COLO668 (cell line): Measurements from ENCODE around the gene PON3.

ENCODE experiments used
- DNase-seq: peaks from one replicate; lab custom pipeline; 2025; ENCODE audit not compliant: unreplicated experiment; lab: John Stamatoyannopoulos, UW

Gene PON3

DNA sequence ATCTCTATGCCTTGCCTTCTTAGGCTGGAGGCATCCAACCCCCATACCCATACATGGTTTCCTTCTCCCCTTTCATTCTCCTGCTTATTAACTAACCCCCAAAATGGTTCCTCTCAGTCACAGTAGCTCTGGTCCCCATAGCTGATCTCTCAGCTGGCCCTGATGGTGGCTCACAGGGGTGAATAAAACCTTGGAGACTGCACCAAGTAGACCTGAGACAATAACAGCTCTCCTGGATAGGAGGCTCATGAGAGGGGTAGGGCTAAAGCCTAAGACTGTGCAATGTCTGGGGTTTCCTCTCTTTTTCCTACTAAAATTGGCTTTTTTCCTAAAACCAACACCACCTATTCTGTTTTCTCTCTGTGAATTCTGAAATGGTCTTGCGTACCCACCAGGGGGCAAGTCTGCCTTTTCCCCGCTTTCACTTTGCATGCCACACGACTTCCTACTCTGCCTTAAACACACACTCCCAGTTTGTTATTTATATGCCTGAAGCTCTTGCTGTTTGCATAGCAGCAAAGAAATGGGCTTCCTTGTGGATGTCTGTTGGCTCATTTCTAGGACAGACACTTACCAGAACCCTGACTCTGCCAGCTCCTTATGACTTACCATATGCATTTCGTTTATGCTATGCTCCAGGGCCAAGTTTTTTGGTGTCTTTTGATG, 53.4 kb downstream of the PON3 start:
- DNase-seq: no peak

DNA sequence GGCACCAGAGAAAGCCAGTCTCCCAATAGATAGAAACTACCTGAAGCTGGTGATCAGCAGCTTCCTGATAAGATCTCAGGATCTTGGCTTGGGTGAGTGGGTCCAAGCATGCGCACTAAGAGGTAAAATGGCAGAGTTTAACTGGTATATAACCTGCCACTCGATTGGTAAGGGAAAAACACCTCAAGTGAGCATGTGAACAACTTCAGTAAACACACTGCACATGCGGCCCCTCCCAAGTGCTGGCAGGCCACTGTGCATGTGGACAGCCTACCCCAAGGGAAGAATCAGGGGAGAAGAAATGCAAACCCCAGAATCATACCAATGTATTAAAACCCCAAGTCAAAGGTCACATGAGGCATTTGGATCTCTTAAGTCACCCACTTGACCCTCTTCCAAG, 54.1 kb downstream of the PON3 start:
- DNase-seq: no peak

DNA sequence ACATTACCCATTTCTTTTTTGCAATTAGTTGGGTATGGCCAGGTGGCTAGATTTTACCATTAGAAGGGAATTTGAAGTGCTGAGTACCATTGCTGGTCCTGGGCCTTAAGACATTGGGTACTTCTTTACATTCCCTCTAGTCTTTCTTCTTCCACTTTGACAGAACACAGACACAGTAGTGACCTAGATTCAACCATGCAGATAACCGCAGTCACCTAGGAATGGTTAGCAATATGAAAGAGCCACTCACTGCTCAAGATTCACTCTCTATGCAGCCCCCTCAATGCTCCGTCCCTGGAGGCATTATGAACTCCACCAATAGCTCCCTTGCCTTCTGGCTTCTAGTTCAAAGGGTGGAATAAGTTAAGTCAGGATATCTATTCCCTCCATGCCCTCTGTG, 55.7 kb downstream of the PON3 start:
- DNase-seq: no peak

DNA sequence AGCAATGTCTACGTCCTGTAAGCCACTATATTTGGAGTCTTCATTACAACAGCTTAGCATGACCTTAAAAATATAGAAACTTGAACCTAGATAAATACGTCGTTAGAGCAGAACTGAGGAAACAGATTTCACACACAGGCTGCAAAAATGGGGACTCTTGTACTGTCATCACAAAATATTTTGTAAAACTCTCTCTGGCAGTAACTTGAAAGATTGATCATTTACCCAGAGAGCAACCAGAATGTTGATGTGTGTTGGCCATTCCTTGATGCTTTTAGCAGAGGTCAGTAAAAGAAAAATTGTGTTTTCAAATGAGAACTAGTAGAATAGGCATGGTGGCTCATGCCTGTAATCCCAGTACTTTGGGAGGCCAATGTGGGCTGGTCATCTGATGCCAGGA, 57.3 kb downstream of the PON3 start:
- DNase-seq: no peak

DNA sequence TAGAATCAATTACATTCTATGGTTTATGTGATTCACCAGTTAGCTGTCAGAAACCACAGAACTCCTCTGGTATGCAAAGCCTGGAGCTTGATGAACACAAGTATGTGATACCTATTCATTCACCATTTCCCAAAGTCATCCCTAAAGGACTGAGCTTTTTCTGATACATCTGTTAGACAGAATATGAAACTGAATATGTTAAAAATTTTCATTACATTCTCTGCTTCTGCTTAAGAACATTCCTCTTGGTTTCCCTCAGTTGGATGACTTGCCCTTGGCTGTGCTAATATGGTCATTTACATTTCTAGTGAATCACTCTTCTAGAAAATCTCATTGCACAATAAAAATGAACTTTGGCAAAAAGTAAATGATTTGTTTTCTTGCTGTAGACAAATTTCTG, 61.1 kb downstream of the PON3 start:
- no peak for DNase-seq

DNA sequence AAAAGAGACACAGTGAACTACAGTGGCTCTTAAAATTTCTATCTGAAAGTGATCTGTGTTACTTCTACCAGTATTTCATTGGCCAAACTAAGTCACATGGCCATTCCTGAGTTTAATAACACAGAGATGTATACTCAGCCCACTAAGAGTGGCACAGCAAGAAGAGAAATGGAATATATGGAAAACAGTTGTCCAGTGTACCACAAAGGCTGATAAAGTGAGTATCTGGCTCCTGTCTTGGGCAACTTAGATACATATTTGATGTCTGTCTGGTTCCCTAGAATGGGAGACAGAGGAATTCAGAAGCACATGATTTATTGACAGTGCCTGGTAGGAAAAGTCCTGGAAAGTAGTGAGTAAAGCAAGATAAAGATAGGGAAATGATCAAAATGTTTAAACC, 61.7 kb downstream of the PON3 start:
- DNase-seq: no peak

DNA sequence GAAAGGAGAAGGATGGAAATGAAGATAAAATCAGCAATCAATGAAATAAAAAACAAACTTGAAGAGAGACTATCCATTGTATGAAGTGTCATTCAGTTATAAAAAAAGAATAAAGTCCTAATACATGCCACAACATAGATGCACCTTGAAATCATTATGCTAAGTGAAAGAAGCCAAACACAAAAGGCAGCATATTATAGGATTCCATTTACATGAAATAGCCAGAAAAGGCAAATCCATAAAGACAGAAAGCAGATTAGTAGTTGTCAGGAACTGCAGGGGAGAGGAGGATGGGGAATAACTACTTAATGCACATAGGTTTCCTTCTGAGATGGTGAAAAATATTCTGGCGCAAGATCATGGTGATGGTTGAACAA, 65.2 kb downstream of the PON3 start:
- DNase-seq: no peak

DNA sequence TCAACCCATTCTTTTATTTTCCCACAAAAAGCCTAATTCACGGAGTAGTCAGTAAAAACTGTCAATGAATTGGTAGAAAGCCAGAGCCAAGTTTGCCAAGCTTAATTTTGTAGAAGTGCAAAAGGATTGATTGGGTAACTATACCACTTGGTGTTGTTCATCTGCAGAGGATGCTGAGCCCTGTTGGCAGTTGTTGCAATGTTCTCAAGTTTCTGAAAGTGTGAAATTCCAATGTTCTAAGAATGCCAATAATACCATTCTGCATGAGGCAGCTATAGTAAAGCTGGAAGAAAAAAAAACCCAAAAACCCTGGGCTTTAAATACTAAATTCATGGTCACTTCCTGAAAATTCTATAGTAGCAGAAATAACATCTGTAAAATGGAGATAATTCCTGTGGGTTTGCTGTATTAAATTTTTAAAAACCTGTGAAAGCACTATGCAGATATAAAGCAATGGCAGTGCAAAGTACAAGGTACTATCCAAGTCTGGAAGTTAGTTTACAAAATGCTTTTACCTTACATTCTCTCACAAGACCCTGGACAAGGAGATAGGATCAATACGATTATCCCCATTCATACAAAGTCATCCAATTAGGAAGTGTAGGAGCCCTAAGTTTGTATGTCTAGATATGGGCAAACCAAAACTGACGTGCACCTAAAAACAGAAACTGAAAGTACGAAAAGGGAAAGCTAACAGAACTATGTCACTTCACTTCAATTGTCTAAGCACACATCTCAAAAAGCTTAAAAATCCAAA, 65.8 kb downstream of the PON3 start:
- DNase-seq: no peak

DNA sequence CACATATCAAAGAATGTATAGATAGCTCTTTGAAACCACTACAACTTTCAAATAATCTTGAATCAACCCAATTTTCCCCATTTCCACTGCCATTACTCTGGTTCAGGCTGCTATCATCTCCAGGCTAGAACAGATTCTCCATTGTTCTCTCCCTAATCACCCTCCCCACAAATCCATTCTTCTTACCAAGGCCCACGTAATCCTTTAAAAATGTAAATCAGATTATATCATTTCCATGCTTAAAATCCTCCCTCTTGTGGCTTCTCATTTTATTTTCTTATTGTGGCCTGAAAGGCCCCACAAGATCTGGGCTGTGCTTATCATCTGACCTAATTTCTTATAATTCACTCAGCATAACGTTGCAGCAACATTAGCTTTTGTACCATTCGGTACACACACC, 68.8 kb downstream of the PON3 start:
- DNase-seq: no peak

DNA sequence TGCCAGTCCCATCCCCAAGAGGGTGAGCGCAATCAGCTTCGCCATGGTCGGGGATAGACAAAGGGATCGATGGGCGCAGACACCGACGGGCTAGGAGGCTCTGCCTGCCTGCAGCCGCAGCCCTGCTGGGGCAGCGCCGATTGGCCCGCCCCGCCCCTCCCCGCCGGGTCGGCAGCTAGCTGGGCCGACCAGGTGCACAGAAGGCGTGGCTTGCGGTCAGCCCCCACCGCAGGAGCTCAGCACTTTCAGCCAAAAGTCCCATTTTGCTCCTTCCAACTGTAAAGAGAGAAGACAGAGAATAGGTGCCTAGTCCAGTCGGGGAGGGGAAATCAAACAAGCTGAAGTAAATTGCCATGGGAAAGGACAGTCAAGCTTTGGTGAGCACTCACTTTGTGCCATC, 71.7 kb downstream of the PON3 start, which contains the start of gene PON1:
PON1 (minus strand) TSS at position 102 of the 400 bp plus-strand sequence; CDS start at position 45, 57 bp downstream.
- no peak for DNase-seq

DNA sequence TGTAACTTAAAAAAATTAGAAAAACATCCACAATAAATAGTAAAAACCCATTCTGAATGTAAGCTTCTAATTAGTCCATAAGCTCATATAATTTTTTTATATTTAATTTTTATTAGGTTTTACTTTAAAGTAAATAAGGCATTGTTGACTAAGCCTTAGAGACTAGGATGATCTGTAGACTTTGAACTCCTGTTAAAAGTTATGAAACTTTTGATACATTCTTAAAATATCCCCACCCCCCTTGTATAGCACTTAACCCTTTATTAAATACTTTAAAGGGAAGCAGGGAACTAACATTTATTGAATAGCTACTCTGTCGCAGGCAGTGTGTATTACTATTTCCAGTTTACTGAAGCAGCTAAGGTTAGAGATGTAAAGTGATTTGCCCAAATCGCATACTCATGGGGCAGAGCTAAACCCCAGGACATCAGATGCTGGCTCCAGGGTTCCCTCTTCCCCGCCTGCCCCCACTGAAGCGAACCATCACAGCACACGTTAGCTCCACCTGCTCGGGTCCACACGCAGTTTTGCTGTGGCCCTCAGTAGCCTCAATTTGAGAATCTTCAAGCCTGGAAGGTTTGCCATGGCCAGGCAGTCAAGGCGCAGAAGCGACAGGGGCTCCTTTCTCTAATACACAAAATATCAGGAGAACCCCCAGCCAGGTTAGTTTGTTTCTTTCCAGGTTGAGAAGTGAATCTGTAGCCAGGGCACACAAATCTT, 72.6 kb downstream of the PON3 start:
- DNase-seq: no peak

DNA sequence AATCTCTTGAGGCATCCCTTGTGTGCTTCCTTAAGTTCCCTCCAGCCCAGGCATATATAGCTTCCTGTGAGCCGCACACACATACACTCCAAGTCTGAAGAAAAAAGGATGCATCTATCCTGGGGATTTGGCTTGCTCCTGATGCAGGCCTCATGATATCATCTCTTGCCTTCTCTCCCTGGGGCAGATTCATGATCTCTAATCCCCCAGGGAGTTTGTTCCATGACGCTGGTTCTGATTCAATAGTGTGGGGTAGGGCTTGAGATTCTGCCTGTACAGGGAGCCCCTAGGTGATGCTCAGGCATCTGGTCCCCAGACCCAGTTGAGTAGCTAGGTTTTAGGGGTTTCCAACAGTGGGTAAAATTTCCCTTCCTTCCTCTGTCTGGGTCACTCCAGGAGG, 73.3 kb downstream of the PON3 start:
- DNase-seq: no peak

DNA sequence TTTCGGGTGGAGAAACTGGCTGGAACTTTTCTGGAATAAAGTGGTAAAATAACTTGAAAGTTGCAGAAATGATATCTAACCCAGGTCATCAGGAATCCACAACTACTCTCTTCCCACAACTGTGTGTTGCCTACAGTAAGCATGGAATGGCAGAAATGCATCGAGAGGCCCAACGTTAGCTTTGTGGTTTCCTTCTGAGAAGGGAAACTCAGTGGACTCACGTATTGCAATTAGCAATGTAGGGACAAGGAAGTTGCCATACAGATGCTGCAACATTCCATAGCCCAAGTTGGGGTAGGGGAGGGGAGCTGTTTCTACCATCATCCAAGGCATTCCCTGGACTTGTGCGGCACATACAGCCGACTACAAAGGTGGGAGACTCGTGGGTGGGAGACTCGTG, 73.8 kb downstream of the PON3 start:
- DNase-seq: no peak

DNA sequence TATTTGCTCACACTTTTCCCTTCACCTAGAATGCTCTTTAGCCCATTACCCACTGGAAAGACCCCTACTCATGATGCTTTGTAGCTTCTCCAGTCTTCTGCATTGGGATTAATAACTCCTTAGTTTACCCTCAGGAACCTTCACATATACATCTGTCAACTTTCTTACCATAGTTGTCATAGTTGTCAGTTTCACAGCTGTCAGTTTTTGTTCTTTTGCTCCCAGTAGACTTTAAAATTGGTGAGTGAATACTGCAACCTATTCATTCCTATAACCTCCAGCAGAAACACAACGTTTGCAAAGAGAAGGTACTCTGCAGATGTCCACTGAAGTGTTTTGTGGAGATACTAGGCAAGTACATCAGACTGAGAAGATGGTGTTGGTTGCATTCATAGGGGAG, 74.5 kb downstream of the PON3 start:
- DNase-seq: no peak

DNA sequence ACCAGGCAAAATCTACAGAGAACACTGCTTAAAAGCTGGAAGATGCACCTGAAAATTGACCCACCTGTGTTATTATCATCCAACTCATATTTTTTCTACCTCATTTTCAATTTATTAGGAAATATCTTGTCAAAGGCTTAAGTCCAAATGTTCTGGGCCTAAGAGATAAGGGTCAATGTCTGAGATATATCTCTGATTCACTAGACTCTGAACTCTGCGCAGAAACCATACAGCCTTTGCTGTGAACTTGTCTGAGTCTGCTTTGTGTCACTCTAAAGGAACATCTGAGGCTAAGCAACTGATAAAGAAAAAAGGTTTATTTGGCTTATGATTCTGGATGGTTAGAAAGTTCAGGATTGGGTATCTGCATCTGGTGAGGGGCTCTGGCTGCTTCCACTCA, 75.5 kb downstream of the PON3 start:
- no peak for DNase-seq

DNA sequence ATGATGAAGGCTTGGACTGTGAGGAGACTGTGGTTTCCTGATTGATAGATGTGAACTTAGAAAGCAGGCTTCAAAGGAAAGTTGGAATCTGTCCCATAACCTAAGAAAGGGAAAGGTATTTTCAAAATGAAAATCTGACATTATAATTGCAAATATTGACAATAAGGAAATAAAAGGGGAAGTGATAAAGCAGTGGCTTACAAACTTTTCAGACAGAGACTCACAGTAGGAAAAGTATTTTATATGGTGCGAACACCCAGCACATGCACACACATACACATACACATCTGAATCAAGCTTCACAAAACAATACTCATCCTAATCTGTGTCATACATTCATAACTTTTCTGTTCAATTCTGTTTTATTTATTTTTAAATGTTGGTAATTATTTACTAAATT, 76.6 kb downstream of the PON3 start:
- no peak for DNase-seq

DNA sequence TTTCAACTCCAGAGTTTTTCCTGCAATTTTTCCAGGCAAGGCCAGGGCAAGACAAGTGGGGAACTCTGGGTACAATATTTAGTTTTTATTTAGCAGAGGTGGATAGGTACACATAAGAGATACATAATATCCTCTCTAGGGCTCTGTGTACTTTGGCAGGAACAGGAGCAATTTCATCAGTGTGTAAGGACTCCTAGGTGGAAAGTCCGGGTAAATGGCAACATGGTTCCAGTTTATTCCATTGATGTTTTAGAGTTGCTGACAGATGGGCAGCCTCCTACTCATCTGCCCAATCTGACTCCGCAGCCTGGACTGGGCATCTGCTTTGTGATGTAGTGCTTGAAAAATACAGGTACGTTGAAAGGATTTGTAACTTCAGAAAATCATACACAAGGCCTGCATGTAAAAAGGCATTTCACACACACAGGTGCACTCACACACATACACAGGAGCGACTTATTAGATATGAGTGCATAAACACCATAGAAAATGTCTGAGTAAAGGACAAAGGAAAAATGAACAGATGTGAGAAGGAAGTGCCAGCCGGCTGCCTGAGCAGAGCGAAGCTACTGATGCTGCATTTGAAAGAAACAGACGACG, 77.6 kb downstream of the PON3 start:
- DNase-seq: no peak

DNA sequence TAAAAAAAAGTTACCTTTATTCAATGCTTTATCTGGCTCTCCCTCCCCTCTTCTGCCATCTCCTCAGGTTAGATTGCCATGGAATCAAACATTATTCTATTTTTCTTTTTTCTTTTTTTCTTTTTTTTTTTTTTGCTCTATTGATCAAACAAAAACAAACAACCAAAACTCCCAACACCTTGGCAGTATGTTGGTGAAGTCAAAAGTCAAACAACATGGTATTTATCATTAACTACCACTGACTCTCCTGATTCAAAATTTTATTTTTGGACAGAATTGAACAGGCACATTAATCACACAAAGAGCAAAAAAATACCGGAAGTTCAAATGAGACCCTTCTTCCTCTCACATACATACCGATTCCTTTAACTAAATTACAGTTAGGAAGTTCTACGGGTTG, 78.2 kb downstream of the PON3 start:
- DNase-seq: no peak

DNA sequence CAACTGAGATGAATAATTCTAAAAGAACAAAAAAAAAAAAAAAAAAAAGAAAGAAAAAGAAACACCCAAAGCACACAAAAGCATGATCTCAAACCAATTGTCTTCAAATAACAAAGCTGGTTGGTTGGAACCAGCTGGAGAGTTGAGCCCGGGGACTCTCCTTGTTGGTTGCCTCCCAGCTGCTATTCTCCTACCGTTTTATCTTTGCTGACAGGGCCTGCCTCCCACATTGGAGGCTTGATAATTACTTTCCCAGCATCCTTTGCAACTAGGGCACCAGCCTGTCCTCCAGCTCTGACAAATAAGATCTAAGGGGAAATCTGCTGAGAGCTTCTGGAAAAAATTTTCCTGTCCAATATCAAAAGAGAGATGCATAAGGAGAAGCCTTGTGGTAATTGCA, 78.6 kb downstream of the PON3 start:
- no peak for DNase-seq

DNA sequence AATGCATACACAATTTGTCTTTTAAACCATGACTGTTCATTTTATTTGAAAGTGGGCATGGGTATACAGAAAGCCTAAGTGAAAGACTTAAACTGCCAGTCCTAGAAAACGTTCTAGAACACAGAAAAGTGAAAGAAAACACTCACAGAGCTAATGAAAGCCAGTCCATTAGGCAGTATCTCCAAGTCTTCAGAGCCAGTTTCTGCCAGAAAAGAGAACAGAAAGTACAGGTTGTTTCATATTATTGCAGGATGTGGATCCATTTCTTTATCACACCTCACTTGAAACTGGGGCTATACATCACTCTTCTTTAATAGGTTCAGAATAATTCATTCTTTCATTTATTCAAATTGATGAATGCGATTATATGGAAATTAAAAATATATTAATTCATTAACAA, 79.6 kb downstream of the PON3 start:
- no peak for DNase-seq

DNA sequence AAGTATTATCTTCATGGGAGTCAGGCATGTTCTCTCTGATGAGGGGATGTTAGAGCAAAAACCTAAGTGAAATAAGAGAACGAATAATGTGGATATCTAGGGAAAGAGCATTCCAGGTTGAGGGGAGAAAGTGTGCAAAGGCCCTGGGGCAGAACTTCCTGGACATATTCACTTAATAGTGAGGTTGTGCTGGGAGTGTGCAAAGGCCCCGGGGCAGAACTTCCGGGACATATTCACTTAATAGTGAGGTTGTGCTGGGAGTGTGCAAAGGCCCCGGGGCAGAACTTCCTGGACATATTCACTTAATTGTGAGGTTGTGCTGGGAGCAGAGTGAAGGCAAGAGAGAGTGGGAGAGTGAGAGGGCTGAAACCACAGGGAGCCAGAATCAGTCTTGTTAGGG, 83.6 kb downstream of the PON3 start:
- no peak for DNase-seq

DNA sequence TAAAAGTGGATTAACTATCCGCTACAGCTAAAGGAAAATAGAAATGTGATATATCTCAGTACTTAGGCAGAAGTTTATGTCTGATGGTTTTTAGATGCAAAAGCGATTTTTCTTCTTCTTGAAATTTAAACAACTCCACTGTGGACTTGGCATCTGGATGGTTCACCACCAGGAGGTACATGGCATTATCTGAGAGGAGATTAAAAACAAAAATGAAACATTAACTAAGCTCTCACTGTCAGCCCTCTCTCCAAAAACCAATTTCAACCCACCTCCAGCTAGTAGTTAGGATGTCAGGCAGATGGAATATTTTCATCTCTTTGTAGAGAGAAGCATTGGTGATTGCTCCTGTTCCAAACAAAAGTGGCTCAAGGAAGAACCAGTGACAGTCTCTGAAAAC, 84.8 kb downstream of the PON3 start:
- no peak for DNase-seq
